Activated naive CD4-positive, alpha-beta T cell treated with Interleukin-2 at 50 U/mL for 16 hours (primary cell): ENCODE measurements around the gene CHL1.

ENCODE experiments used
- DNase-seq: peaks from one replicate; pipeline ENCODE4 v3.0.0-alpha.2; 2020

CHL1 gene

GRCh38 chr3:217099-217813 is 20.7 kb downstream of the CHL1 start:
- DNase-seq = no peak

DNA sequence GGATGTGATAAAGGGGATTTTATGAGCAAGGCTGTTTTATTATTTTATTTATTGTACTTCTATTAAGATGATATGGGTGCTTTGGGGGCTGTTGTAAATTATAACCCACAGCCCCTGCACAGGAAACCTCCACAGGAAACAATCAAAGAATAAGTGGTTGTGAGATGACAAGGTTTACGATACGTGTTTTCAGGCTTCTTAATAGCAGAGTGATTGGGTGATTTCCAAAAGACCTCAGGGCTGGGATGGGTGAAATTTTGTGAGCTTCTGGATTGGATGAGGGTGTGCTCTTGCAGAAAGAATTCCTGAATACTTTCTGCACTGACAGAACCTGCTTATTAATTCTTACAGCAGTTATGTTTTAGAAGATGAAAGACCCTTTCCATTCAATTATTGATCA is 21.4 kb downstream of the CHL1 start:
- DNase-seq = no peak

DNA sequence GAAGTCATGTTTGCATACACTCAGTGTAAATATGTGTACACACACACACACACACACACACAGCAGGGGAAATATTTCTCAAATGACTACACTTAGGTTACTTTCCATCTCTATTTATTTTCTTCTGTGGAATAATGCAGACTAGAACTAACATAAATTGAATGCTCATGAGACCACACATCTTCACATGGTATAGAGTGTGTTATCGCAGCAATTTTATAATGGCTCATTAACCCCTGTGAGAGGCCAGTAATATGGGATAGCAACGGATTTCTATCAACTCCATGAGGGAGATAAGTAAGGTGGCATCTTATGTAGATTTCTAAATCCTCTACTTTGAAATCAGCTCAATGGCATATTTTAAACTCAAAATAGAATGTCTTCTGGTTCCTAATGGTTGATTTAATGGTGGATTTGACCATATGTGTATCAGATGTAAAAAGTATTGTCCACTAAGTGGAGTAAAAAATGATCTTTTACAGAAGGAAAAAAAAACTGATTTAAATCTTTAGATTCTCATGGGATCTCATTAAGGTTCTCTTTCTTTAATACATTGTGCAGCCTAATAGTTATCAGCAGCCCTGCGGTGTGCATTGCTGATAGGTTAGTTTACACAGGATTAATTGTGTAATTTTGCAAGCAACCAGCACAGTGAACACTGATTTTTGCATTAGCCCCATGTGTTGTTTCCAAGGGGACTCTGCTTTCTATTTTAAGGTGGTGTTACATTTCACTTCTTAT is 32.0 kb downstream of the CHL1 start:
- DNase-seq = no peak

GRCh38 chr3:229183-229661 is 32.7 kb downstream of the CHL1 start:
- DNase-seq = no peak

GRCh38 chr3:236881-237280 is 40.3 kb downstream of the CHL1 start:
- no peak for DNase-seq

DNA sequence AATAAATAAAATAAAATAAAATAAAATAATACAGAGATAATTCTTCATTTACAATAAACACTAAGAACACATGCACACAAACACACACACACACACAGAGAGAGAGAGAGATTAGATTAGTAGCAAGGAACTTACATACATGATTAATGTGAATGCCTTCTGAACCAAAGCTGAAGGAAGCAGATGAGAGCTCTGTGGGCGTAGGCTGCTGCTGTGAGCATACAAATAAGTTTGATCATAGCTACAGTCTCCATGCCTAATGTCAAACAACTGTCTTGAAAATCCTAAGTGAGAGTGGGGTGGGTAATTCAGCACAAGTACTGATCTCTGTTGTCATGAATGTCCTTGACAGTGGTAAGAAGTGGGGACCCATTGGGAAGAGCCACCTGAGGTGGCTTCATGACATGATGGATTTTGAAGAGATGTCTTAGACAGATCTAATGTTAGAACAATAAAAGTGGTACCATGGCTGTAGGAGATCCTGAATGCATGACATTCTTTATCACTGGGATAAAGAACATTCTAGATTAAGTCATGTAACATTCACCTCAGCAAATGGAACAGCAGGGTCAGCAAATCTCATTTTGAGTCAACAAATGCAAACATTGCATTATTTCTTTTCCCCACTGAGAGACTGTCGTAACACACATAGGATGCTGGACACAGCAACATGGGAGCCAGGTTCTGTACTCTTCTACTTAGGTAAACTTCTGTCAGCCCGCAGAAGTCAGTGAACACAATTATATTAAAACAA is 46.2 kb downstream of the CHL1 start:
- DNase-seq = no peak

- DNase-seq = no peak
These were observed 46.8 kb downstream of the CHL1 start for GRCh38 chr3:243356-243725.

GRCh38 chr3:244041-244440 is 47.5 kb downstream of the CHL1 start:
- no peak for DNase-seq

DNA sequence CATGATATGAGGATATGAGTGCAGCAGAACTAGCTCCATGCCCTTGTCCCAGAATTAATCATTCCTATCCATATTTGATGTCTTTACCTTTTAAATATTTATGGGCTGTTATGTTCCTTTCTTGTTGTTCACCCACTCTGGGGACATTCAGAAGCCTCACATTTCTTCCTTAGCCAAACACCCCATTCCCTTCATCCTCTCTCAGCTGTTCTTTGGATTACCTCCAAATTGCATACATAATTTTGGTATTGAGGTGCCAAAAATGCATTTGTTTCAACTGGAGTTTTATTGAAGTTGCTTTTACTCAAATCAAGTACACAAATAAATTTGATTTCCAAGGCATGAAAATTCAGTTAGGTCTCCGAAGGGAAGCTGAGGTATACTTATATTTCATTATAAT is 51.4 kb downstream of the CHL1 start:
- no peak for DNase-seq

DNA sequence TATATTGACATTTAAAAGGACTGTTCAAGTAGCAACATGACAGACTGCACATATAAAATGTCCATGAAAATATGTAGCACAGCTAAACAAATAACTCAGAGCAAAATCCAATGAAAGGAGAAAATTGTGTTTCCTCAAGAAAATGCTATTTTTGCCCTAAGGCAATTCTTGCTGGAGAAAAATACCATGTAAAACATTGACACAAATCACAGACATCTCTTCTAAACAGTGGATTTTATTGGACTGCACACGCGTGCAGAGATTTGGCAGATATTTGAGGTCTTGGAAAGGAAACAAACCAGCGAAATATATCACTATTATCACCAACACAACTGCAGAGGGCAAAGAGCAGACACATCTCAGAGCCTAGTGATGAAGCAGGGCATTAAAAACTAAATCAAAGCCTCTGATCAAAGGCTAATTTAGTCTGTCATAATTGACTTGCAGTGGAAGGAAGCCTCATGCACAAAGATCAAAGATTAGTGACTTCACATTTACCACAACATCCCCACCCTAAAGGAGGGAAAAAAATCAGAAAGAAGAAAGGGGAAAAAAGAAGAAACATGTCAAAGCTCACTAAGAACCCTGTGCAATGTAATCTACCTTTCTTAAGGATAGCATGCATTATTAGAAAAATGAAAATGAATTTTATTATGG is 52.4 kb downstream of the CHL1 start:
- DNase-seq = no peak

- DNase-seq = no peak
These were observed 53.2 kb downstream of the CHL1 start for GRCh38 chr3:249587-250262.

DNA sequence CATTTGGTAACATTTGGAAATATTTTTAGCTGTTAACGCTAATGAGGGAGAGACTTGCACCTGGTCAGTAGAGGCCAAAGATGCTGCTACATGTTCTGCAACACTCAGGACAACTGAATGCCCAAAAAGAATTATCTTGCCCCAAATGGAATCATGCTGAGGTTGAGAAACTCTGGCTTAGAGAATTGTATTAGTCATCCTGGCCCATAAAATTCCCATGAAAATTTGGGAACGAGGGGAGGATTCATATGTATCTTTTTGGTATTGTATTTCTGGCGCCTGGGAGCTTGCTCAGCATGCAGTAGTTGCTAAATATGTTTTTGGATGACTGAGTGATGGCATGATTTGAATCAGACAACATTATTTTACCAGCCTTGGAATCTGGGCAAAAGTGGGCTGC is 59.9 kb downstream of the CHL1 start:
- no peak for DNase-seq

DNA sequence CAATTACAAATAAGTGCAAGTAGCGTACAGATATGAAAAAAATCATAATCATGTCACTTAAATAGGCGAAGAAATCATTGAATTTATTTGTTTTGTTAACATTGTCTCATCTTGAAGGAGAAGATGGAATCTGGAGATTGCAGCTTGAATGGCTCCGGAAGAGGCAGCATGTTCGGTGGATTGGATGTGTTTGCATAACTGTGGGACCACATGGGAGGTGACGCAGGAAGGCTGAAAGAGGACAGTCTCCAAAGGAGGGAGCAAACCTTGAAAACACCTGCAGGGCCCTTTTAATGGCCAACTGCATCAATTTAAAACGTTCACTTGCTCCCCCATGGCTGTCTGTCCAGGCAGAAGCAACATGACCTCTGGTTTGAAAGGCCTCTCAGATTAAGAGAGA is 61.3 kb downstream of the CHL1 start:
- no peak for DNase-seq

GRCh38 chr3:260898-261297 is 64.3 kb downstream of the CHL1 start:
- no peak for DNase-seq

DNA sequence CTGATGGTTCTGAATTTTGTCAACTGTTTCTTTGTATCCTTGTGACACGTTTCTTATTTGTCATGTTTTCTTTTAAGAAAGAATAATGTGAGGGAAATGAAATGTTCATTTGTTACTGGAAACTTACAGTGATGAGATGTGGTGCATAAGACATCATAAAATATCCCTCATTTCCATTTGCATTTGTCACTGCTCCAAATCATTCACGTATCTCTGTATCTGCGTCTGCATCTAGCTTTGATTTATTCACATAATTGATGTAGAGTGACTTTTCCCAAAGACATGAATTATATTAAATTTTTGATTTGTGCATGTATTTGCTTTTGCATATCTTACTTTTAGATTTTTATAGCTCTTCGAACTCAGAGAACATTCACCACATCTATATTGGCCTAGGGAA is 66.8 kb downstream of the CHL1 start:
- no peak for DNase-seq

GRCh38 chr3:264394-265156 is 68.0 kb downstream of the CHL1 start:
- DNase-seq = no peak

- DNase-seq = no peak
These were observed 70.5 kb downstream of the CHL1 start for GRCh38 chr3:267101-267500.

DNA sequence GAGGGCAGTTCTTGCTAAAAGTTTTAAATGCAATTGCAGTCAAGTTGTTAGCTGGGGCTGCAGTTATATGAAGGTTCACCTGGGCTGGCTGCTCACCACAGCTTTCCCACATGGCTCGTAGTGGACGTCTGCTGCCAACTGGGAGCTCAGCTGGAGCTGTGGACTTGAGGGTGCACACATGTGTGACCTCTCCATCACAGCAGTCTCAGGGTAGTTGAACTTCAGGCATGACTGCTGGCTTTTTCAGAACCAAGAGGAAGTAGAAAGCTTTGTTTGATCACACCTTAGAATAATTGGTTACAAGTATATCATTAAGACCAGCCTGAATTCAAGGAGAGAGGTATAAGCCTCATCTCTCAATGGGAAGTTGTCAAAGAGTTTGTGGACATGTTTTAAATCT is 74.1 kb downstream of the CHL1 start:
- DNase-seq = no peak

GRCh38 chr3:274927-275326 is 78.4 kb downstream of the CHL1 start:
- no peak for DNase-seq

GRCh38 chr3:277873-278272 is 81.3 kb downstream of the CHL1 start:
- DNase-seq = no peak

- DNase-seq = no peak
These were observed 81.9 kb downstream of the CHL1 start for GRCh38 chr3:278300-279064.
